ENCODE measurements around the gene RIPOR2.

The RIPOR2 gene

GRCh38 chr6:24945054-24945453 lies 9.3 kb upstream of the RIPOR2 start:
- no peak overlapping the region for H3K4me3 ChIP-seq (ENCODE audit: low read depth, low read length)
- in situ Hi-C loops (cut with HindIII; ENCODE audit: low sequenced_read_pairs), result no loop called here
- TF ChIP-seq CTCF (IDR thresholded peaks at IDR 0.05; ENCODE audit: low read depth, low read length), result no peak
- no peak for DNase-seq (ENCODE audit: low read depth, low spot score)

- in situ Hi-C loops (cut with HindIII; ENCODE audit: low sequenced_read_pairs), result no loop called here
- H3K4me3 ChIP-seq (ENCODE audit: low read depth, low read length), result no peak overlapping the region
- TF ChIP-seq CTCF (IDR thresholded peaks at IDR 0.05; ENCODE audit: low read depth, low read length), result no peak
- no peak for DNase-seq (ENCODE audit: low read depth, low spot score)
Observed at GRCh38 chr6:24943774-24944173, 8.0 kb upstream of the RIPOR2 start.

- TF ChIP-seq CTCF (IDR thresholded peaks at IDR 0.05; ENCODE audit: low read depth, low read length), result no peak
- no peak overlapping the region for H3K4me3 ChIP-seq (ENCODE audit: low read depth, low read length)
- in situ Hi-C loops (cut with HindIII; ENCODE audit: low sequenced_read_pairs), result no loop called here
- no peak for DNase-seq (ENCODE audit: low read depth, low spot score)
Observed at GRCh38 chr6:24940311-24940917, 4.7 kb upstream of the RIPOR2 start.

- in situ Hi-C loops (cut with HindIII; ENCODE audit: low sequenced_read_pairs), result no loop called here
- no peak overlapping the region for H3K4me3 ChIP-seq (ENCODE audit: low read depth, low read length)
- DNase-seq (ENCODE audit: low read depth, low spot score), result no peak
- no peak for TF ChIP-seq CTCF (IDR thresholded peaks at IDR 0.05; ENCODE audit: low read depth, low read length)
Observed at GRCh38 chr6:24936641-24937317, 1.0 kb upstream of the RIPOR2 start.

GRCh38 chr6:24933868-24934401 lies 1.8 kb downstream of the RIPOR2 start:
- no peak overlapping the region for H3K4me3 ChIP-seq (ENCODE audit: low read depth, low read length)
- no peak for DNase-seq (ENCODE audit: low read depth, low spot score)
- TF ChIP-seq CTCF (IDR thresholded peaks at IDR 0.05; ENCODE audit: low read depth, low read length), result peak; percentile 55
- in situ Hi-C loops (cut with HindIII; ENCODE audit: low sequenced_read_pairs), result no loop called here

GRCh38 chr6:24933266-24933665 lies 2.5 kb downstream of the RIPOR2 start:
- no peak overlapping the region for H3K4me3 ChIP-seq (ENCODE audit: low read depth, low read length)
- no peak for DNase-seq (ENCODE audit: low read depth, low spot score)
- in situ Hi-C loops (cut with HindIII; ENCODE audit: low sequenced_read_pairs), result no loop called here
- no peak for TF ChIP-seq CTCF (IDR thresholded peaks at IDR 0.05; ENCODE audit: low read depth, low read length)

Data from astrocyte of the spinal cord (primary cell).